Central memory CD8-positive, alpha-beta T cell (primary cell): Measurements from ENCODE around the gene TBX10.

ENCODE experiments used
- ATAC-seq: fragments of 150-1000 bp; cut with Tn5 transposase; replicated peaks from 2 replicates; pipeline ENCODE4 v1.10.0; 2022; ENCODE audit warnings: mild to moderate bottlenecking, moderate FRiP score, moderate number of reproducible peaks; ENCODE audit not compliant: poor library complexity, severe bottlenecking; ENCODE audit errors: extremely low read depth
- DNase-seq, 2 donors: peaks; one replicate each; pipeline ENCODE4 v3.0.0; 2021; ENCODE audit warnings: low spot score in 2 of 2
- H3K27ac Mint-ChIP-seq: one replicate; pipeline ENCODE4 v1.8.0; 2022; ENCODE audit warnings: low read depth, mild to moderate bottlenecking, moderate library complexity, mixed read lengths
- H3K27me3 Mint-ChIP-seq: one replicate; pipeline ENCODE4 v1.8.0; 2022; ENCODE audit warnings: mixed read lengths
- H3K36me3 Mint-ChIP-seq: one replicate; pipeline ENCODE4 v1.8.0; 2022; ENCODE audit warnings: mild to moderate bottlenecking, moderate library complexity, mixed read lengths; ENCODE audit not compliant: insufficient read depth
- H3K4me1 Mint-ChIP-seq: one replicate; pipeline ENCODE4 v1.8.0; 2022; ENCODE audit warnings: mixed read lengths
- H3K4me3 Mint-ChIP-seq: one replicate; pipeline ENCODE4 v1.8.0; 2022; ENCODE audit warnings: mild to moderate bottlenecking, moderate library complexity, mixed read lengths
- H3K9me3 Mint-ChIP-seq: one replicate; pipeline ENCODE4 v1.8.0; 2022; ENCODE audit warnings: mixed read lengths

Gene TBX10

DNA sequence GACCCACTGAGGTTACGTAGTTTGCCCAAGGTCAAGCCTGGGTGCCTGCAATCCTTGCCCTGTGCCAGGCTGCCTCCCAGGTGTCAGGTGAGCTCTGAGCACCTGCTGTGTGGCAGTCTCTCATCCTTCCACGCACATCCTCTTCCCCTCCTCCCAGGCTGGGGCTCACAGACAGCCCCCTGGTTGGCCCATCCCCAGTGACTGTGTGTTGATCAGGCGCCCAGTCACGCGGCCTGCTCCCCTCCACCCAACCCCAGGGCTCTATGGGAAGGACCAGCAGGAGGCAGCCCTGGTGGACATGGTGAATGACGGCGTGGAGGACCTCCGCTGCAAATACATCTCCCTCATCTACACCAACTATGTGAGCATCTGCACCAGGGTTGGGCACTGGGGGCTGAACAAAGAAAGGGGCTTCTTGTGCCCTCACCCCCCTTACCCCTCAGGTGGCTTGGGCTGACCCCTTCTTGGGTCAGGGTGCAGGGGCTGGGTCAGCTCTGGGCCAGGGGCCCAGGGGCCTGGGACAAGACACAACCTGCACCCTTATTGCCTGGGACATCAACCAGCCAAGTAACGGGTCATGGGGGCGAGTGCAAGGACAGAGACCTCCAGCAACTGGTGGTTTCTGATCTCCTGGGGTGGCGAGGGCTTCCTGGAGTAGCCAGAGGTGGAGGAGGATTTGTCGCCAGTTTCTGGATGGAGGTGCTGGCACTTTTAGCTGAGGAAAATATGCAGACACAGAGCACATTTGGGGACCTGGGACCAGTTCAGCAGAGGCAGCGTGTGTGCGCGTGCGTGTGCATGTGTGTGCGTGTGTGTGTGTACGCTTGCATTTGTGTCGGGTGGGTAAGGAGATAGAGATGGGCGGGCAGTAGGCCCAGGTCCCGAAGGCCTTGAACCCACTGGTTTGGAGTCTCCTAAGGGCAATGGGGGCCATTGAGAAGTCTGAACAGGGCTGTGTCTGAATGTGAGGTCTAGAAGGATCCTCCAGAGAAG is 54.4 kb downstream of the TBX10 start:
- Mint-ChIP-seq H3K27ac (peak overlapping the region; percentile 13), H3K27me3 (no peaks in the 10 kb centered on the region), H3K9me3 (no peaks in the 10 kb centered on the region), H3K4me1 (peaks cover 36% of the 10 kb centered on the region), H3K36me3 (peaks cover 13% of the 10 kb centered on the region), H3K4me3 (peak overlapping the region; percentile 85)
- DNase-seq: no peak
- ATAC-seq: no peak

- peaks cover 13% of the 10 kb centered on the region for H3K36me3 Mint-ChIP-seq
- peaks cover 42% of the 10 kb centered on the region for H3K4me1 Mint-ChIP-seq
- ATAC-seq (peak; percentile 17), DNase-seq (no peak)
- H3K27me3 Mint-ChIP-seq: no peaks in the 10 kb centered on the region
- H3K27ac Mint-ChIP-seq: peak overlapping the region; percentile 13
- peak overlapping the region; percentile 85 for H3K4me3 Mint-ChIP-seq
- no peaks in the 10 kb centered on the region for H3K9me3 Mint-ChIP-seq
Measured at GRCh38 chr11:67584205-67584880, 55.2 kb downstream of the TBX10 start.

GRCh38 chr11:67583247-67584204 is 56.0 kb downstream of the TBX10 start, which contains the start of gene GSTP1:
GSTP1 (plus strand) TSS chr11:67583812; CDS start chr11:67583844, 32 bp downstream.
- H3K36me3 Mint-ChIP-seq: peaks cover 13% of the 10 kb centered on the region
- peak; percentile 84 for ATAC-seq
- no peaks in the 10 kb centered on the region for H3K9me3 Mint-ChIP-seq
- H3K27ac Mint-ChIP-seq: peak within 1 kb of the TSS; percentile 64
- peaks cover 46% of the 10 kb centered on the region for H3K4me1 Mint-ChIP-seq
- H3K27me3 Mint-ChIP-seq: no peaks in the 10 kb centered on the region
- H3K4me3 Mint-ChIP-seq: peak within 1 kb of the TSS; percentile 85
- DNase-seq: peak; percentile 53 to 61

DNA sequence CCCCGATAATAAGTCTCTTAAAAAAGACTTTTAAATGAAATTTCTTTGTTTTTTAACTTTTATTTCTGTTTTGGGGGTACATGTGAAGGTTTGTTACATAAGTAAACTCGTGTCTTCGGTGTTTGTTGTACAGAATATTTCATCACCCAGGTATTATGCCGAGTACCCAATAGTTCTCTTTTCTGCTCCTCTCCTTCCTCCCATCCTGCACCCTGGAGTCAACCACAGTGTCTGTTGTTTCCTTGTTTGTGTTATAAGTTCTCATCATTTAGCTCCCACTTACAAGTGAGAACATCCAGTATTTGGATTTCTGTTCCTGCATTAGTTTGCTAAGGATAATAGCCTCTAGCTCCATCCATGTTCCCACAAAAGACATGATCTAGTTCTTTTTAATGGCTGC is 57.6 kb downstream of the TBX10 start:
- no peak for ATAC-seq
- Mint-ChIP-seq H3K27me3 (peaks cover 5% of the 10 kb centered on the region), H3K4me1 (peaks cover 46% of the 10 kb centered on the region), H3K4me3 (peak overlapping the region; percentile 85), H3K9me3 (no peaks in the 10 kb centered on the region), H3K27ac (no peak overlapping the region), H3K36me3 (peaks cover 13% of the 10 kb centered on the region)
- no peak for DNase-seq

DNA sequence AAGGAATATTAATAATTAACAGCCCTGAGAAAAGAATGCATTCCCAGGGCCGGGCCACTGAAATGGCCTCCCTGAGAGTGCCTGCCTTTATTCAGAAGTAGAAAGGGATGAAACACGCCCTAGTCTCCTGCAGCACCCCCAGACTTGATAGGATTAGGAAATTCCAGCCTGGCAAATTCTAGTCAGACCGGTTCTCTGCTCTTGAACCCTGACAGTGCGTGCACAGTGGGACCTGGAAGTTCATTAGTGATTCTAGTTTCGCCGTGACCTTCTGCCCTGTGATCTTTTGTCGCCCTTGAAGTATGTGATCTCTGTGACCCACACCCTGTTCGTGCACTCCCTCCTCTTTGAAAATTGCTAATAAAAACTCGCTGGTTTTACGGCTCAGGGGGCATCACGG is 58.1 kb downstream of the TBX10 start:
- ATAC-seq: no peak
- Mint-ChIP-seq H3K27ac (no peak overlapping the region), H3K9me3 (no peaks in the 10 kb centered on the region), H3K4me1 (peaks cover 42% of the 10 kb centered on the region), H3K4me3 (no peak overlapping the region), H3K27me3 (peaks cover 10% of the 10 kb centered on the region), H3K36me3 (peaks cover 13% of the 10 kb centered on the region)
- DNase-seq: no peak
